Loucy (cell line): ENCODE data around the gene SRGAP1.

Experiments
- EZH2phosphoT487 ChIP-seq: fragments of 200-600 bp; IDR thresholded peaks from 2 replicates; pipeline ENCODE4 v1.6.1; 2018; ENCODE audit warnings: antibody characterized with exemption, mild to moderate bottlenecking, moderate library complexity, borderline replicate concordance
- TF ChIP-seq, protein P1 (sequence below): fragments of 200-600 bp; sonication (generic); conservative IDR thresholded peaks from 2 replicates; pipeline ENCODE4 v1.5.1; 2014; ENCODE audit warnings: mild to moderate bottlenecking, antibody characterized with exemption, low read length

- TF ChIP-seq, protein P1, sequence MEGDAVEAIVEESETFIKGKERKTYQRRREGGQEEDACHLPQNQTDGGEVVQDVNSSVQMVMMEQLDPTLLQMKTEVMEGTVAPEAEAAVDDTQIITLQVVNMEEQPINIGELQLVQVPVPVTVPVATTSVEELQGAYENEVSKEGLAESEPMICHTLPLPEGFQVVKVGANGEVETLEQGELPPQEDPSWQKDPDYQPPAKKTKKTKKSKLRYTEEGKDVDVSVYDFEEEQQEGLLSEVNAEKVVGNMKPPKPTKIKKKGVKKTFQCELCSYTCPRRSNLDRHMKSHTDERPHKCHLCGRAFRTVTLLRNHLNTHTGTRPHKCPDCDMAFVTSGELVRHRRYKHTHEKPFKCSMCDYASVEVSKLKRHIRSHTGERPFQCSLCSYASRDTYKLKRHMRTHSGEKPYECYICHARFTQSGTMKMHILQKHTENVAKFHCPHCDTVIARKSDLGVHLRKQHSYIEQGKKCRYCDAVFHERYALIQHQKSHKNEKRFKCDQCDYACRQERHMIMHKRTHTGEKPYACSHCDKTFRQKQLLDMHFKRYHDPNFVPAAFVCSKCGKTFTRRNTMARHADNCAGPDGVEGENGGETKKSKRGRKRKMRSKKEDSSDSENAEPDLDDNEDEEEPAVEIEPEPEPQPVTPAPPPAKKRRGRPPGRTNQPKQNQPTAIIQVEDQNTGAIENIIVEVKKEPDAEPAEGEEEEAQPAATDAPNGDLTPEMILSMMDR, result no peak
- TF ChIP-seq EZH2phosphoT487, result no peak
These were observed 73.6 kb downstream of the SRGAP1 start for GRCh38 chr12:63917864-63918799.
